K562 (cell line): ENCODE measurements around the gene C17orf75. TPM values are rescaled to one million over a fixed set of nuclear protein-coding genes. Genes with fewer than 3 reads are reported as not detected.

ENCODE experiments used
- ATAC-seq: fragments of 200-7000 bp; cut with Tn5 transposase; 3 replicates; pipeline ENCODE4 v1.9.1; 2020; ENCODE audit warnings: moderate library complexity
- BruUV-seq: library from RNA; stranded (reverse); fragments of 400-500 nt; replicated peaks from 2 replicates; lab custom pipeline; 2021; lab: Mats Ljungman, UMichigan
- CTCF ChIA-PET: fragments of 300-600 bp; formaldehyde crosslinking; extraction: SDS; loops from one replicate; lab custom pipeline; 2021; ENCODE audit warnings: low intra/inter-chr PET ratio; lab: Yijun Ruan, JAX
- POLR2A ChIA-PET: fragments of 300-600, 350-650 bp; sonication (Branson Sonifier 250); formaldehyde crosslinking; extraction: SDS; loops from one replicate; lab custom pipeline; 2021; ENCODE audit warnings: antibody characterized with exemption, inconsistent platforms; lab: Yijun Ruan, JAX
- DNase-seq, 4 experiments: peaks; one replicate each; pipeline versions ENCODE4 v3.0.0 to v3.0.0-alpha.2; 2011 to 2018; ENCODE audit warnings: low spot score in 3 of 4, mixed read lengths in 3 of 4; ENCODE audit errors: extremely low read depth in 1 of 4
- FAIRE-seq: peaks from 2 replicates; lab custom pipeline; 2011; peaks lifted over from hg19 to GRCh38; lab: Jason Lieb, UNC
- H2AFZ ChIP-seq: 2 replicates; pipeline ENCODE4 v1.6.0; 2011; ENCODE audit warnings: low read depth, low read length, control low read depth, inconsistent platforms
- H3K27ac ChIP-seq: fragments of 200-600 bp; 3 replicates; pipeline ENCODE4 v1.8.0; 2011; ENCODE audit warnings: low read depth, mild to moderate bottlenecking, control low read depth, inconsistent platforms, low read length, moderate library complexity, mixed read lengths; ENCODE audit errors: extremely low read depth
- H3K27me3 ChIP-seq, 2 experiments: fragments of 300-600 bp in 1 of 2; 2 replicates in 1 of 2; 3 replicates in 1 of 2; pipeline versions ENCODE4 v1.6.0 to v1.8.0; 2011; ENCODE audit warnings: inconsistent platforms in 2 of 2, low read length in 2 of 2, mild to moderate bottlenecking in 1 of 2, mixed read lengths in 1 of 2, moderate library complexity in 1 of 2; ENCODE audit not compliant: control insufficient read depth in 2 of 2, insufficient read depth in 2 of 2
- H3K36me3 ChIP-seq: fragments of 300-600 bp; 3 replicates; pipeline ENCODE4 v1.8.0; 2011; ENCODE audit warnings: mild to moderate bottlenecking, low read length, inconsistent platforms; ENCODE audit not compliant: control insufficient read depth, insufficient read depth
- H3K4me1 ChIP-seq, 2 experiments: fragments of 200-600 bp in 1 of 2; replicated peaks in 1 of 2; 2 replicates in 1 of 2; 3 replicates in 1 of 2; pipeline versions ENCODE4 v1.5.1 to v1.8.0; 2011; ENCODE audit warnings: inconsistent platforms in 2 of 2, low read length in 2 of 2, mild to moderate bottlenecking in 1 of 2, mixed read lengths in 1 of 2, moderate library complexity in 1 of 2; ENCODE audit not compliant: control insufficient read depth in 2 of 2, insufficient read depth in 2 of 2
- H3K4me2 ChIP-seq: 2 replicates; pipeline ENCODE4 v1.6.1; 2011; ENCODE audit warnings: low read length, control low read depth, inconsistent platforms, mixed read lengths; ENCODE audit not compliant: insufficient read depth
- H3K4me3 ChIP-seq: fragments of 200-600 bp; sonication (generic), shearing (Covaris generic); 2 replicates; pipeline ENCODE4 v1.5.1; 2016; ENCODE audit warnings: control low read depth, inconsistent platforms
- H3K79me2 ChIP-seq: fragments of 200-600 bp; 3 replicates; pipeline ENCODE4 v1.8.0; 2011; ENCODE audit warnings: low read length, inconsistent platforms; ENCODE audit not compliant: control insufficient read depth, insufficient read depth
- H3K9ac ChIP-seq, 2 experiments: 2 replicates each; pipeline versions ENCODE4 v1.6.0 to v1.6.1; 2011; ENCODE audit warnings: low read depth in 2 of 2, low read length in 2 of 2, control low read depth in 1 of 2, inconsistent platforms in 1 of 2, mild to moderate bottlenecking in 1 of 2, mixed read lengths in 1 of 2; ENCODE audit not compliant: insufficient read depth in 1 of 2
- H3K9me1 ChIP-seq: one replicate; pipeline ENCODE4 v1.6.0; 2011; ENCODE audit warnings: inconsistent platforms, mild to moderate bottlenecking, low read length, moderate library complexity; ENCODE audit not compliant: control insufficient read depth, insufficient read depth
- H3K9me3 ChIP-seq: replicated peaks from 2 replicates; pipeline ENCODE4 v1.5.1; 2011; ENCODE audit warnings: low read depth, low read length, inconsistent platforms; ENCODE audit not compliant: control insufficient read depth, insufficient read depth
- H4K20me1 ChIP-seq: replicated peaks from 2 replicates; pipeline ENCODE4 v1.6.1; 2011; ENCODE audit warnings: low read length, inconsistent platforms, mixed read lengths; ENCODE audit not compliant: control insufficient read depth, insufficient read depth
- BRCA1 ChIP-seq, 2 experiments: fragments of 450-650 bp in 1 of 2; sonication (generic) in 1 of 2; formaldehyde crosslinking in 1 of 2; IDR thresholded peaks; 2 replicates each; pipeline versions ENCODE4 v1.5.0 to v1.6.1; 2017 to 2020; ENCODE audit warnings: mild to moderate bottlenecking in 1 of 2, missing genetic modification reagents in 1 of 2
- DIDO1 ChIP-seq: fragments of 450-650 bp; IDR thresholded peaks from 2 replicates; pipeline ENCODE4 v1.6.1; 2016; ENCODE audit warnings: low read depth, missing biosample characterization, missing genetic modification characterization
- E2F6 ChIP-seq, 2 experiments: IDR thresholded peaks; 2 replicates each; pipeline ENCODE4 v1.6.1; 2011; ENCODE audit warnings: borderline replicate concordance in 1 of 2, control low read depth in 1 of 2, low read depth in 1 of 2, low read length in 1 of 2, mild to moderate bottlenecking in 1 of 2, mixed read lengths in 1 of 2, moderate library complexity in 1 of 2; ENCODE audit not compliant: insufficient read depth in 1 of 2, insufficient read length in 1 of 2, poor library complexity in 1 of 2, severe bottlenecking in 1 of 2; ENCODE audit errors: extremely low read depth in 1 of 2
- ETS2 ChIP-seq: IDR thresholded peaks from 2 replicates; pipeline ENCODE4 v1.6.1; 2016; ENCODE audit warnings: borderline replicate concordance, missing genetic modification characterization, mild to moderate bottlenecking, moderate library complexity, missing compliant biosample characterization; ENCODE audit not compliant: poor library complexity, severe bottlenecking
- NFRKB ChIP-seq: fragments of 450-650 bp; IDR thresholded peaks from 2 replicates; pipeline ENCODE4 v1.6.1; 2016; ENCODE audit warnings: low read depth
- TCFL5 ChIP-seq: fragments of 250-450 bp; sonication (Bioruptor Pico); conservative IDR thresholded peaks from 2 replicates; pipeline ENCODE4 v1.6.1; 2021; ENCODE audit warnings: mild to moderate bottlenecking, moderate library complexity, matching md5 sums
- ZFP1 ChIP-seq: fragments of 450-650 bp; formaldehyde crosslinking; IDR thresholded peaks from 2 replicates; pipeline ENCODE4 v1.4.0; 2020; ENCODE audit warnings: mild to moderate bottlenecking, mixed read lengths
- ZNF77 ChIP-seq: fragments of 250-450 bp; sonication (Bioruptor Pico); IDR thresholded peaks from 2 replicates; pipeline ENCODE4 v1.5.0; 2020
- in situ Hi-C: fragments of 300-500 bp; cut with MboI; formaldehyde crosslinking; loops from 4 replicates; pipeline ENCODE4 v1.15.0; 2018; ENCODE audit warnings: inconsistent platforms, mixed read lengths
- intact Hi-C: fragments of 100-400 bp; cut with micrococcal nuclease; formaldehyde crosslinking; loops from 2 replicates; pipeline ENCODE4 v1.14.2; 2022
- polyA plus RNA-seq, 8 experiments: library from polyadenylated mRNA; depleted of rRNA in 4 of 8; stranded (reverse) in 5 of 8; unstranded in 3 of 8; fragments of >200 nt; fragmentation: Nextera tagmentation in 2 of 8; fragmentation: Illumina TruSeq in 1 of 8; extraction: Ambion mirVana in 2 of 8; extraction: Trizol in 1 of 8; gene quantifications; 2 replicates each; pipeline versions ENCODE4 v1.2.1 to v1.2.3, GENCODE V29; 2011 to 2014; ENCODE audit warnings: inconsistent platforms in 1 of 8, missing spikeins in 1 of 8
- total RNA-seq, 7 experiments: library from RNA; depleted of rRNA in 6 of 7; stranded (reverse); fragments of >200 nt in 6 of 7; fragmentation: Illumina TruSeq in 2 of 7; extraction: Trizol in 2 of 7; gene quantifications; 2 replicates each; pipeline versions ENCODE4 v1.2.1 to v1.2.3, GENCODE V29; 2011 to 2021; ENCODE audit warnings: low replicate concordance in 1 of 7

The C17orf75 gene
- total and polyA plus RNA-seq, 9 of the 15 experiments (the other 6 are each of a cell fraction or from before 2014, with no cell fraction given): 15.5 to 55.7 (median 18.5) TPM

GRCh38 chr17:32386844-32387243, 44.9 kb upstream of the C17orf75 start:
- FAIRE-seq: no peak
- no TSS peak for BruUV-seq
- H3K4me3 ChIP-seq: no peak overlapping the region
- H2AFZ ChIP-seq: no peak overlapping the region
- H3K9ac ChIP-seq: no peak overlapping the region
- no peaks in the 10 kb centered on the region for H3K27me3 ChIP-seq
- H3K27ac ChIP-seq: no peak overlapping the region
- no peaks in the 10 kb centered on the region for H4K20me1 ChIP-seq
- intact Hi-C loops (no loop called here), in situ Hi-C loops (no loop called here)
- H3K9me1 ChIP-seq: no peaks in the 10 kb centered on the region
- POLR2A ChIA-PET: interaction anchor here (1.0 to 1.5 kb wide), 5 partner anchors 9 to 51 kb away, joined by 3 to 5 read pairs (median 3); no protein-coding TSS in a partner anchor
- H3K4me1 ChIP-seq: no peaks in the 10 kb centered on the region; a peak in 1 of 5 replicates
- CTCF ChIA-PET: no interaction called here
- H3K9me3 ChIP-seq: no peaks in the 10 kb centered on the region
- H3K79me2 ChIP-seq: no peaks in the 10 kb centered on the region
- TF ChIP-seq E2F6 (IDR thresholded peaks at IDR 0.05; ENCODE audit: borderline replicate concordance in 1 of 2, extremely low read depth in 1 of 2, insufficient read depth in 1 of 2, insufficient read length in 1 of 2, low read depth in 1 of 2, low read length in 1 of 2, poor library complexity in 1 of 2, severe bottlenecking in 1 of 2) (no peak), ZNF77 (CRISPR knock-in tag) (no peak), ETS2 (tag) (no peak), TCFL5 (CRISPR knock-in tag) (no peak), BRCA1 (IDR thresholded peaks at IDR 0.05) (no peak), BRCA1 (CRISPR knock-in tag; IDR thresholded peaks at IDR 0.05) (no peak), ZFP1 (no peak), NFRKB (no peak), DIDO1 (tag) (no peak)
- no peak for DNase-seq
- ATAC-seq: no peak
- no peak overlapping the region for H3K4me2 ChIP-seq
- H3K36me3 ChIP-seq: peaks cover 9% of the 10 kb centered on the region; the same call in 2 of the 3 replicates
